ENCODE results near the gene B3GALT5. TPM values are rescaled to one million over a fixed set of nuclear protein-coding genes. Genes with fewer than 3 reads are reported as not detected.

B3GALT5 gene
- polyA plus RNA-seq, 1 donor (not counting 4 experiments of a cell fraction or from before 2014, with no cell fraction given), result not detected

- DNase-seq (ENCODE audit: low read depth, low spot score) (no peak), FAIRE-seq (no peak)
- Histone ChIP-seq H3K36me3 (ENCODE audit: control insufficient read depth in 2 of 2, extremely low read depth in 1 of 2, insufficient read depth in 2 of 2, low read length in 2 of 2) (no peaks in the 10 kb centered on the region), H3K9me3 (ENCODE audit: control insufficient read depth, low read depth, low read length) (no peaks in the 10 kb centered on the region), H3K27me3 (ENCODE audit: control insufficient read depth, extremely low read depth, insufficient read depth, low read length) (no peaks in the 10 kb centered on the region), H3K79me2 (ENCODE audit: control insufficient read depth, insufficient read depth, low read length) (no peaks in the 10 kb centered on the region), H3K9me1 (ENCODE audit: control insufficient read depth, extremely low read depth, insufficient read depth, low read length) (no peaks in the 10 kb centered on the region), H3K27ac (ENCODE audit: control insufficient read depth, insufficient read depth, low read length) (no peak overlapping the region), H3K4me1 (ENCODE audit: control insufficient read depth, extremely low read depth, insufficient read depth, low read length) (no peaks in the 10 kb centered on the region), H4K20me1 (ENCODE audit: control insufficient read depth, extremely low read depth, insufficient read depth, low read length) (no peaks in the 10 kb centered on the region), H3K4me2 (ENCODE audit: control insufficient read depth, extremely low read depth, insufficient read depth, low read depth, low read length) (no peak overlapping the region), H3K4me3 (ENCODE audit: control insufficient read depth in 2 of 3, extremely low read depth in 1 of 3, insufficient read depth in 2 of 3, low read depth in 1 of 3, low read length in 3 of 3) (no peak overlapping the region), H3K9ac (ENCODE audit: control insufficient read depth, extremely low read depth, insufficient read depth, low read length) (no peak overlapping the region), H2AFZ (ENCODE audit: control insufficient read depth, low read length) (no peak overlapping the region)
- dilution Hi-C loops (cut with MboI; ENCODE audit: extremely low pct_ligation_motif_present, low sequenced_read_pairs), result no loop called here
- TF ChIP-seq EZH2 (IDR thresholded peaks at IDR 0.05; ENCODE audit: low read length), result no peak
Observed at GRCh38 chr21:39620856-39621255, 8.1 kb downstream of the B3GALT5 start.

DNA sequence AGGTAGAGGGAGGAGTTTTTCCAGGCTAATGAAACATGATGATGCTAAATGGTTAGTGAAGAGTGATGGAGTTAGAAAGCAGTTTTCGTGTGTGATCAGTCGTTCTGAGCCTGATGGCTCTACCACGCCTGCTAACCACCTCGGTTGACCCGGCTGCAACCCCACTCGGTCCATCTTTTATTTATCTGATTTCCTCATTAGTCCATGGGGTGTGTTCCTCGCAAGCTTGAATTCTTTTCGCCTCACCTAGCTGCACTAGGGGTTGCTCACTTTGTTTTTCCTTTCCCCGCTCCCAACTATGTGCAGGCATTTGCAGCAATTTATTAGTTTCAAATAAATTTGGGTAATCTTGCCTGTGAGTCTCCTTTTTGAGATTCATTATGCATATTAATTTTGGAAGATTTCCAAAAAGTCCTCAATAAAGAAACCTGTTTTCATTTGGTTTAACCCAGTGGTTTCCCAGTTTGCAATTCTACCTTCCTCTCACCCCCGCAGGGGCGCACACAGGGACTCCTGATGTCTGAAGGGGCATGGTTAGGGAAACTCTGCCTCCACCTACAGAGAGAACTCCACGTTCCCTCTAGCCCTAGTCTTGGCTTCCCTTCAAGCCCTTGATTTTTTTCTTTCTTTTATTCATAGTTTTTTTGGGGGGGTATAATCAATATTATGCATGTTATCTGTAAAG, 12.6 kb downstream of the B3GALT5 start:
- DNase-seq (ENCODE audit: low read depth, low spot score) (no peak), FAIRE-seq (no peak)
- no peak overlapping the region for H3K4me2 ChIP-seq (ENCODE audit: control insufficient read depth, extremely low read depth, insufficient read depth, low read depth, low read length)
- H3K9me3 ChIP-seq (ENCODE audit: control insufficient read depth, low read depth, low read length), result peaks cover 4% of the 10 kb centered on the region
- no peaks in the 10 kb centered on the region for H3K4me1 ChIP-seq (ENCODE audit: control insufficient read depth, extremely low read depth, insufficient read depth, low read length)
- H3K36me3 ChIP-seq (ENCODE audit: control insufficient read depth in 2 of 2, extremely low read depth in 1 of 2, insufficient read depth in 2 of 2, low read length in 2 of 2), result no peaks in the 10 kb centered on the region
- dilution Hi-C loops (cut with MboI; ENCODE audit: extremely low pct_ligation_motif_present, low sequenced_read_pairs), result no loop called here
- H3K9me1 ChIP-seq (ENCODE audit: control insufficient read depth, extremely low read depth, insufficient read depth, low read length), result no peaks in the 10 kb centered on the region
- no peak overlapping the region for H3K4me3 ChIP-seq (ENCODE audit: control insufficient read depth in 2 of 3, extremely low read depth in 1 of 3, insufficient read depth in 2 of 3, low read depth in 1 of 3, low read length in 3 of 3)
- no peak overlapping the region for H2AFZ ChIP-seq (ENCODE audit: control insufficient read depth, low read length)
- no peak overlapping the region for H3K9ac ChIP-seq (ENCODE audit: control insufficient read depth, extremely low read depth, insufficient read depth, low read length)
- TF ChIP-seq EZH2 (IDR thresholded peaks at IDR 0.05; ENCODE audit: low read length), result no peak
- TF ChIP-seq, protein P1, sequence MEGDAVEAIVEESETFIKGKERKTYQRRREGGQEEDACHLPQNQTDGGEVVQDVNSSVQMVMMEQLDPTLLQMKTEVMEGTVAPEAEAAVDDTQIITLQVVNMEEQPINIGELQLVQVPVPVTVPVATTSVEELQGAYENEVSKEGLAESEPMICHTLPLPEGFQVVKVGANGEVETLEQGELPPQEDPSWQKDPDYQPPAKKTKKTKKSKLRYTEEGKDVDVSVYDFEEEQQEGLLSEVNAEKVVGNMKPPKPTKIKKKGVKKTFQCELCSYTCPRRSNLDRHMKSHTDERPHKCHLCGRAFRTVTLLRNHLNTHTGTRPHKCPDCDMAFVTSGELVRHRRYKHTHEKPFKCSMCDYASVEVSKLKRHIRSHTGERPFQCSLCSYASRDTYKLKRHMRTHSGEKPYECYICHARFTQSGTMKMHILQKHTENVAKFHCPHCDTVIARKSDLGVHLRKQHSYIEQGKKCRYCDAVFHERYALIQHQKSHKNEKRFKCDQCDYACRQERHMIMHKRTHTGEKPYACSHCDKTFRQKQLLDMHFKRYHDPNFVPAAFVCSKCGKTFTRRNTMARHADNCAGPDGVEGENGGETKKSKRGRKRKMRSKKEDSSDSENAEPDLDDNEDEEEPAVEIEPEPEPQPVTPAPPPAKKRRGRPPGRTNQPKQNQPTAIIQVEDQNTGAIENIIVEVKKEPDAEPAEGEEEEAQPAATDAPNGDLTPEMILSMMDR (optimal IDR thresholded peaks at IDR 0.05 in 1 of 3, IDR thresholded peaks at IDR 0.05 in 1 of 3, conservative IDR thresholded peaks at IDR 0.05 in 1 of 3; ENCODE audit: extremely low read depth in 1 of 3, insufficient read depth in 2 of 3, low read length in 3 of 3), result no peak
- H4K20me1 ChIP-seq (ENCODE audit: control insufficient read depth, extremely low read depth, insufficient read depth, low read length), result no peaks in the 10 kb centered on the region
- H3K79me2 ChIP-seq (ENCODE audit: control insufficient read depth, insufficient read depth, low read length), result no peaks in the 10 kb centered on the region
- no peak overlapping the region for H3K27ac ChIP-seq (ENCODE audit: control insufficient read depth, insufficient read depth, low read length)
- no peaks in the 10 kb centered on the region for H3K27me3 ChIP-seq (ENCODE audit: control insufficient read depth, extremely low read depth, insufficient read depth, low read length)

DNA sequence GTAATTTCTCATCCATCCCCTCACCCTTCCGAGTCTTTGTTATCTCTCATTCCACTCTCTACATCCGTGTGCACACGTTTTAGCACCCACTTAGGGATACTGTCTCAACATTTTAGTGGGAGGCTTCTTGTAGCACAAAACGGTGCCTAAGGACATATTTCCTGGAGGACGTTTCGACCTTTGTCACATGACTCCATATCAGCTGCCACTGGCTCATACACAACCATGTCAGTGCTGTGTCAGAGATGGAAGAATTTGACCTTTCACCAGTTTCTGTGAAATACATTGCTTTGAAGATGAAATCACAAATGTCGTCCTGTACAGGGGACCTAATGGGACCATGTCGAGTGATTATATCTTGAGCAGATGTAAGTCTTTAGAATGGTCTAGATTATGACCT, 15.6 kb downstream of the B3GALT5 start:
- Histone ChIP-seq H3K27ac (ENCODE audit: control insufficient read depth, insufficient read depth, low read length) (no peak overlapping the region), H3K4me1 (ENCODE audit: control insufficient read depth, extremely low read depth, insufficient read depth, low read length) (no peaks in the 10 kb centered on the region), H2AFZ (ENCODE audit: control insufficient read depth, low read length) (no peak overlapping the region), H3K4me2 (ENCODE audit: control insufficient read depth, extremely low read depth, insufficient read depth, low read depth, low read length) (no peak overlapping the region), H3K27me3 (ENCODE audit: control insufficient read depth, extremely low read depth, insufficient read depth, low read length) (no peaks in the 10 kb centered on the region), H3K9me1 (ENCODE audit: control insufficient read depth, extremely low read depth, insufficient read depth, low read length) (no peaks in the 10 kb centered on the region), H3K79me2 (ENCODE audit: control insufficient read depth, insufficient read depth, low read length) (no peaks in the 10 kb centered on the region), H3K36me3 (ENCODE audit: control insufficient read depth in 2 of 2, extremely low read depth in 1 of 2, insufficient read depth in 2 of 2, low read length in 2 of 2) (no peaks in the 10 kb centered on the region), H3K9me3 (ENCODE audit: control insufficient read depth, low read depth, low read length) (peaks cover 4% of the 10 kb centered on the region), H4K20me1 (ENCODE audit: control insufficient read depth, extremely low read depth, insufficient read depth, low read length) (no peaks in the 10 kb centered on the region), H3K9ac (ENCODE audit: control insufficient read depth, extremely low read depth, insufficient read depth, low read length) (no peak overlapping the region), H3K4me3 (ENCODE audit: control insufficient read depth in 2 of 3, extremely low read depth in 1 of 3, insufficient read depth in 2 of 3, low read depth in 1 of 3, low read length in 3 of 3) (no peak overlapping the region)
- dilution Hi-C loops (cut with MboI; ENCODE audit: extremely low pct_ligation_motif_present, low sequenced_read_pairs), result no loop called here
- DNase-seq (ENCODE audit: low read depth, low spot score), result no peak
- TF ChIP-seq EZH2 (IDR thresholded peaks at IDR 0.05; ENCODE audit: low read length), result no peak
- TF ChIP-seq, protein P1 (optimal IDR thresholded peaks at IDR 0.05 in 1 of 3, IDR thresholded peaks at IDR 0.05 in 1 of 3, conservative IDR thresholded peaks at IDR 0.05 in 1 of 3; ENCODE audit: extremely low read depth in 1 of 3, insufficient read depth in 2 of 3, low read length in 3 of 3), result no peak
- FAIRE-seq, result no peak
